Measurements from ENCODE around the gene PAFAH1B1.
"Not testable (repeated sequence)": the region's sequence is repeated elsewhere in the genome, so short reads cannot be mapped to it uniquely, and the experiment has no call there.

The PAFAH1B1 gene

GRCh38 chr17:2594722-2595599 is 1.5 kb downstream of the PAFAH1B1 start:
- no peak for DNase-seq

GRCh38 chr17:2595716-2596115 is 2.3 kb downstream of the PAFAH1B1 start:
- DNase-seq = no peak

GRCh38 chr17:2598166-2598565 is 4.7 kb downstream of the PAFAH1B1 start:
- DNase-seq = no peak

- DNase-seq = no peak
These were observed 9.2 kb downstream of the PAFAH1B1 start for GRCh38 chr17:2602597-2603017.

GRCh38 chr17:2608350-2608913 is 15.0 kb downstream of the PAFAH1B1 start:
- no peak for DNase-seq

- DNase-seq = no peak
These were observed 15.6 kb downstream of the PAFAH1B1 start for GRCh38 chr17:2609091-2609490.

- DNase-seq = no peak
These were observed 17.0 kb downstream of the PAFAH1B1 start for GRCh38 chr17:2610195-2611175.

- DNase-seq = no peak
These were observed 18.2 kb downstream of the PAFAH1B1 start for GRCh38 chr17:2611627-2612026.

- no peak for DNase-seq
These were observed 19.2 kb downstream of the PAFAH1B1 start for GRCh38 chr17:2612630-2613029.

GRCh38 chr17:2613089-2613808 is 19.8 kb downstream of the PAFAH1B1 start:
- DNase-seq = no peak

GRCh38 chr17:2615882-2616281 is 22.4 kb downstream of the PAFAH1B1 start:
- DNase-seq = no peak

- no peak for DNase-seq
These were observed 27.8 kb downstream of the PAFAH1B1 start for GRCh38 chr17:2621241-2621640.

- not testable (repeated sequence) for DNase-seq
These were observed 28.5 kb downstream of the PAFAH1B1 start for GRCh38 chr17:2621951-2622405.

- not testable (repeated sequence) for DNase-seq
These were observed 29.4 kb downstream of the PAFAH1B1 start for GRCh38 chr17:2622721-2623301.

GRCh38 chr17:2624292-2624731 is 30.9 kb downstream of the PAFAH1B1 start:
- no peak for DNase-seq

- DNase-seq = not testable (repeated sequence)
These were observed 33.3 kb downstream of the PAFAH1B1 start for GRCh38 chr17:2626626-2627219.

- DNase-seq = not testable (repeated sequence)
These were observed 35.5 kb downstream of the PAFAH1B1 start for GRCh38 chr17:2628922-2629321.

- no peak for DNase-seq
These were observed 37.8 kb downstream of the PAFAH1B1 start for GRCh38 chr17:2631211-2631610.

- no peak for DNase-seq
These were observed 41.0 kb downstream of the PAFAH1B1 start for GRCh38 chr17:2634361-2634960.

GRCh38 chr17:2635241-2635640 is 41.8 kb downstream of the PAFAH1B1 start:
- no peak for DNase-seq

- DNase-seq = no peak
These were observed 42.2 kb downstream of the PAFAH1B1 start for GRCh38 chr17:2635675-2636074.
